AG09309 (cell line): ENCODE measurements around the gene THUMPD2.
"Not testable (repeated sequence)": the region's sequence is repeated elsewhere in the genome, so short reads cannot be mapped to it uniquely, and the experiment has no call there.

Experiments
- DNase-seq: peaks from one replicate; pipeline ENCODE4 v3.0.0-alpha.2; 2010; ENCODE audit warnings: low read depth
- H3K4me3 ChIP-seq: 2 replicates; pipeline ENCODE4 v1.5.1; 2011; ENCODE audit warnings: mild to moderate bottlenecking, low read depth, low read length, moderate library complexity; ENCODE audit not compliant: control insufficient read depth
- CTCF ChIP-seq: IDR thresholded peaks from 2 replicates; pipeline ENCODE4 v1.5.1; 2011; ENCODE audit warnings: mild to moderate bottlenecking, low read depth, low read length, inconsistent platforms; ENCODE audit not compliant: insufficient read depth, control insufficient read depth; ENCODE audit errors: missing control alignments

The THUMPD2 gene

GRCh38 chr2:39800752-39801151 lies 21.7 kb upstream of the THUMPD2 start:
- TF ChIP-seq CTCF = no peak
- DNase-seq = no peak
- no peak overlapping the region for H3K4me3 ChIP-seq

- no peak overlapping the region for H3K4me3 ChIP-seq
- DNase-seq = no peak
- no peak for TF ChIP-seq CTCF
These were observed 17.1 kb upstream of the THUMPD2 start for GRCh38 chr2:39796134-39796533.

GRCh38 chr2:39790216-39790818 lies 11.3 kb upstream of the THUMPD2 start:
- not testable (repeated sequence) for DNase-seq, H3K4me3 ChIP-seq

GRCh38 chr2:39787950-39788349 lies 8.9 kb upstream of the THUMPD2 start:
- DNase-seq = no peak
- no peak for TF ChIP-seq CTCF
- H3K4me3 ChIP-seq = no peak overlapping the region

- H3K4me3 ChIP-seq = no peak overlapping the region
- no peak for TF ChIP-seq CTCF
- no peak for DNase-seq
These were observed 7.9 kb upstream of the THUMPD2 start for GRCh38 chr2:39786761-39787522.

- no peak for DNase-seq
- TF ChIP-seq CTCF = no peak
- H3K4me3 ChIP-seq = no peak overlapping the region
These were observed 3.5 kb upstream of the THUMPD2 start for GRCh38 chr2:39782591-39782990.

- no peak for TF ChIP-seq CTCF
- no peak overlapping the region for H3K4me3 ChIP-seq
- DNase-seq = no peak
These were observed 2.6 kb upstream of the THUMPD2 start for GRCh38 chr2:39781697-39782096.
